ENCODE results near the gene DNASE1L2.

Gene DNASE1L2

DNA sequence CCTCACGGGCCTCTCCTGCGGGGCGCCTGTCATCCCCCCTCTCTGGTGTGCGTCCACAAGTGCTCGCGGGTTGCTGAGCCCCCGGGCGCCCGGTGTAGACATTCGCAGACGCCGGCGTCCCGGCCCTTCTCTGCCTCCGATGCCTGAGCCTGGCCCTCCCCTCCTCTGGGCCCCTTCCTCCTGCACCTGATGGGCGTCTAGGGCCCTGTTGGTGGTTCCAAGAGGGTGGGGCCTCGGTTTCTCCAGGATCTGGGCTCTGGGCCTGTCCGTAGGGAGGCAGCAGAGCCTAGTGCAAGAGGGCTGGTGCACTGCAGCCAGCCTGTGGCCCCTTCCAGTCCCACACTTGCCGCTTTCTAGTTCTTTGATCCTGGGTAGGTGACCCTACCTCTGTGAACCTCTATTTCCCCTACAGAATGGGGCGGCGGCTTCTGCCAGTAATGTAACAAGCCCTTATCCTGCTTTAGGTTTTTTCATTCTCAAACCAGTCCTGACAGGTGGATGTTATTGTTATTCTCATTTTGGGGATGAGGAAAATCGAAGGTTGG is 12.2 kb upstream of the DNASE1L2 start:
- DNase-seq (ENCODE audit: low read depth in 2 of 2) = no peak

DNA sequence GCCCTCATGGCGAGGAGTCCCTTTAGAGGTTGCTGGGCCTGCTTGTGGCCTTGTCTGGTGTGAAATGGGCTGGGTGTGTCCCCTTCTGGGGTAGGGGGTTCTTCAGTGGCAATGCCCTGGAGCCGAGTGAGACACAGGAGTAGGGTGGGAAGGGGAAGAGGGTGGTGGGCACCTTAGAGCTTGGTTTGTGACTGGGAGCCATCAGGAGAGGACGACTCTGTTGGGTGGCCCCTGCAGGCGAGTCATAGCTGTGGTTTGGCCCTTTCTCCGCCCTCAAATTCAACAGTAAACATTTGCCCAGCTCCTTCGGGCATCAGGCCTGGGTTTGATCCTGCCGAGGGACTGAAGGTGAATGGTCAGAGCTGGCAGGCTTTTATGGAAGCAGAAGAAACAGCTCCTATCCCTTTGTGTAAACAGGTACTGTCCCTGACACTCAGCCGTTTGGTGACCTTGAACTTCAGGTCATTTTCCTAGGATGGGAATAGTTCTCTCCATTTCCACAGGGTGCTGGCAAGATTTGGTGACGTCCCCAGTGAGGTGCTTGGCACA is 9.9 kb upstream of the DNASE1L2 start:
- DNase-seq (ENCODE audit: low read depth in 2 of 2) = no peak

DNA sequence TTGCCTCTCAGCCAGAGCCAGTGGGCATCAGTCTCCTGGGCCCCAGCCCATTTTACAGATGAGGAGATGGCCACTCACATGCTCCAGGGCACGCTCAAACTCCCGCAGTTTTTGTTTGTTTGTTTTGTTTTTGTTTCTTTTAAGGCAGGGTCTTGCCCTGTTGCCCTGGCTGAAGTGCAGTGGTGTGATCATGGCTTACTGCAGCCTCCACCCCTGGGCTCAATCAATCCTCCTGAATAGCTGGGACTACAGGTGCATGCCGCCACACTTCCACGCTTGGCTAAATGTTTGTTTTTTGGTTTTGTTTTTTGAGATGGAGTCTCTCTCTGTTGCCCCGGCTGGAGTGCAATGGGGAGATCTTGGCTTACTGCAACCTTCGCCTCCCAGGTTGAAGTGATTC is 9.3 kb upstream of the DNASE1L2 start:
- DNase-seq (ENCODE audit: low read depth in 2 of 2) = no peak

DNA sequence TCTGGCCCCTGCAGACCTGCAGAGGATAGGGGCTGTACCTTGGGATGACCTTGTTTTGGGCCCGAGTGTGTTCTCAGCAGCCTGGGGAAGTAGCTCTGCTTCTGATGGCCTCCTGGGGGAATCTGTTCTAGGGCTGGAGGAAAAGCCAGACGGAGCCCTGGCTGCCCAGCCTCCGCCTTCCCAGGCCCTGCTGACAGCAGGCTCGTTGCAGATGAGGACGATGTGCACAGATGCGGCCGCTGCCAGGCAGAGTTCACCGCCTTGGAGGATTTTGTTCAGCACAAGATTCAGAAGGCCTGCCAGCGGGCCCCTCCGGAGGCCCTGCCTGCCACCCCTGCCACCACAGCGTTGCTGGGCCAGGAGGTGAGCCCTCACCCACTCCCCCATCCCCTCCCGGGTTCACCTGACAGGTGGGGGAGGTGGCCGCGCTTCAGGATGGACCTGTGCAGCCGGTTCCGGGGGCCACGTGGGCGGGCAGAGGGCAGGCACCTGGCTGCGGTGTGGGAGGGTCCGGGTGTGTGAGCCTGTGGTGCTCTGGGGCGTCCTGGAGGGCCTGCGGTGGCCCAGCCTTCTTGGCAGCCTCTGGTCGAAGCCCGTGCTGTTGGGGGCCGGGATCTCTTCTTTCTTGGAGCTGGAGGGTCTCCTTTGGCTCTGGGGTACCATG is 8.0 kb upstream of the DNASE1L2 start:
- DNase-seq (ENCODE audit: low read depth in 2 of 2) = no peak

DNA sequence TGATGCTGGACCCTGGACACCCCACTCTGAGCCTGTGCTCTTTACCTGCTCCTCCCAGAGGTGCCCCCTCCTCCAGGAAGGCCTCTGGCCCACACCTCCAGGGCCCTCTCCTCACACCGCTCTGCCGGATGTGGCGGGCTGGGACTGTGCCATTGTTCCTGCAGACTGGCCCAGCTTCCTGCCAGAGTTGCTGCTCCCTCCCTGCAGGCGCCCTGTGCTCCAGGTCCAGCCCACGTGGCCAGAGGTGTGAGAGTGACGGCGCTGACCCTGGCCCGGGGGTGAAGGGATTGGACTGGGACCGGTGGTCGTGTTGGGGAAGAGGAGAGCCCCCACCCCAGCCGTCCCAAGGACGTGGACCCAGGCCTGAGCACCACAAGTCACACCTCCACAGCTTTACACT is 7.2 kb upstream of the DNASE1L2 start:
- DNase-seq (ENCODE audit: low read depth in 2 of 2) = no peak

DNA sequence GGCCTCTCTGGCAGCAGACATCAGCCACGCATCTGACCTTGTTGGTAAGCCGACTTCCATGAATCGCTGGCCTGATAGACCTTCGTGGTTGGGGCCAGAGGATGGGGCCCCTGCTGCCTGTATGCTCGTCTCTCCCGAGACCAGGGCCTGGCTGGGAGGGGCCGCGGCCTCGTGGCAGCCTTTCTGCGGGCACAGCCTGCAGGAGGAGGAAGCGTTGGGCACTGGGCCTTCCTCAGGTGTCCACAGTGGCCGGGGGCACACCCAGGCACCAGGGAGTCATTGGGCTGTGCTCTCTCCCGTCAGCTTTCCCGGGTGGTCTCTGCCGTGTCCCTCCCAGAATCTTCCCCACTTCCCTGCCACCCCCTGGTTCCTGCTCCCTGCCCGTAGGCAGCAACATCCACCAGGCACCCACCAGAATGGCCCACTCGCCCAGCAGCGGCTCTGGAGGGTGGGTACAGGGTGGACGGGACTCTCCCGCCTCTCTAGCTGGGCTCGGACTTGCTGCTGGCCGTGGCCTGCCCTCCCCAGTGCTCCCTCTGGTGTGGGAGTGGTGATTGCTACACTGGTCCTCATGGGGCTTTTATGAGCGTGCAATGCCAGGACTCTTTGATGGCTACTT is 6.5 kb upstream of the DNASE1L2 start:
- DNase-seq (ENCODE audit: low read depth in 2 of 2) = no peak

DNA sequence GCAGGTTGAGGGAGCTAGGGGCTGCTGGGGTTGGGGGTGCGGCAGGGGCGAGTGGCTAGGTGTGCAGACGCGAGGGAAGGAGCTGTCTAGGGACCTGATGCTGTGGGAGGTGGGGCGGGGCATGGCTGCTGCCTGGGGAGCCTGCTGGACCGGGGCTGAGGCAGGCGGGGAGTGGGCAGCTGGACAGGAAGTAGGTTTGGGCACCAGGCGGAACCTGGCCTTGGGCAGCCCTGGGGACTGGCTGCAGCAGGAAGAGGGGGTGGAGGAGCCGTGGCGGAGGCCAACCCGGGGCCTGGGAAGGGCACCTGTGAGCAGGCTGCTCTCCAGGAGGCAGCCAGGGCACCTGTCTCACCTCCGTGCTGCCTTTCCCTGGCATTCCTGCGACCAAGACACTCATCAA is 5.9 kb upstream of the DNASE1L2 start:
- DNase-seq (ENCODE audit: low read depth in 2 of 2) = no peak

DNA sequence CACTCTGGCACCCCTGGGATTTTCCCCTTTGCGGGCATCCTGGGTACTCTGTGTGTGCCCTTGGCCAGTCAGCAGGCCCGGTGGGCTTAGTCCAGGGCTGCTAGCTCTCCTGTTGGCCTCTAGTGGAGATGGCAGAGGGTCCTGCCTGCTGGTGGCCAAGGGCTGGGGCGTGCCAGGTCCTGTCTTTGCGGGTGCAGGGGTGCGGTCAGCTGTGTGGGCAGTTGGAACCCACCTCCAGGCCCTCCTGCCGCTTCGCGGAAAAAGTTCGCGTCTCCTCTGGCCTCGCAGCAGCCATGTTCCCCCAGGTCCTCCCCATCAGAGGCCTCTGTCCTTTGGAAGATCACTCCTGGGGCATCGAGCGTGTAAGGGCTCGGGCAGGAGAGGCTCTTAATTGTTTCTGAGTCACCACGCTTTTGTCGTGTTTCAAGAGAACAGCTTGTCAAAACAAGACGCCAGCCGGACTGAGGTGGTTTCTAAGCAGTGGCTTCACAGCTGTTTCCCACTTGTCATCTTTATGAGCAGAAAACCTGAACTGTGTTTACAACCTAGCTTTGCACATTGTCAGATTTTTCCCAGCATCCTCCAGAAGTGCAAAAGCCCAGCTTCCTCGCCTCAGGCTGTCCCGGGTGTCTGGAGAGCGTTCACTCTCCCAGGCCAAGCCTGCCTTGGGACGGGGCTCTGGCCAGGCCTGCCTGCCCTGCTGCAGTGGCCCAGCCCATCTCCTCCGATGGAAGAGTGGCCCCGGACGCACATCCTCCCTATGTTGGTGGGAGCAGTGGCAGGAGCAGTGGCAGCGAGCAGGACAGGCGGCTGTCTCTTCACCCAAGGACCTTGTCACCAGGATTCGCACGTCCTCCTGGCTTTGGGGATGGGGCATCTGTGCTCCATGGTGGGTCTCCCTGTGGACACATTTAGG is 5.0 kb upstream of the DNASE1L2 start:
- DNase-seq (ENCODE audit: low read depth in 2 of 2) = no peak

DNA sequence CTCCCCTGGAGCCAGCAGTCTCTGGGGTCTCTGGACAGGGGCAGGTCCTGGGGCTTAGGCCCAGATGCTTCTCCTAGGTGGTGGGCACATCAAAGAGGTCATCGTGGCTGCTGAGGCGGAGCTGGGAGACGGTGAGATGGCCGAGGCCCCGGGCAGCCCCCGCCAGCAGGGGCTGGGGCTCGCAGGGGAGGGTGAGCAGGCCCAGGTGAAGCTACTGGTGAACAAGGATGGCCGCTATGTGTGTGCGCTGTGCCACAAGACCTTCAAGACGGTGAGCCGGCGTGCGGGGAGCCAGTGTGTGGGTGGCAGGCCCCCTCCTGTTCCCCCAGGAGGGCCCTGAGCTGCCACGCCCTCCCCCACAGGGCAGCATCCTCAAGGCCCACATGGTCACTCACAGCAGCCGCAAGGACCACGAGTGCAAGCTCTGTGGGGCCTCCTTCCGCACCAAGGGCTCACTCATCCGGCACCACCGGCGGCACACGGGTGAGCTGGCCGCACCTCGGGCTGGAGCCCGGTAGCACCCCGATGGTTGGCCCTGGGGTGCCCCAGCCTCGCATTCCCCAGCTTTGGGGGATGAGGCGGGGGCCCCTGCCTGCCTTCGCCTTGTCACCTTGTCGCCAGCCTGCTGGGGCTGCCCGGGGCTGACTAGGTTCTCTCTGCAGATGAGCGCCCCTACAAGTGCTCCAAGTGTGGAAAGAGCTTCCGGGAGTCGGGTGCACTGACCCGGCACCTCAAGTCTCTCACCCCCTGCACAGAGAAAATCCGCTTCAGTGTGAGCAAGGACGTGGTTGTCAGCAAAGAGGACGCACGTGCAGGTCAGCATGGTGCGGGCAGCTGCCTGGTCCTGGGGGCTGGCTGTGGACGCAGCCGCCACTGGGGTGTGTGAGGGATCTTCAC is 3.9 kb upstream of the DNASE1L2 start:
- no peak for DNase-seq (ENCODE audit: low read depth in 2 of 2)

DNA sequence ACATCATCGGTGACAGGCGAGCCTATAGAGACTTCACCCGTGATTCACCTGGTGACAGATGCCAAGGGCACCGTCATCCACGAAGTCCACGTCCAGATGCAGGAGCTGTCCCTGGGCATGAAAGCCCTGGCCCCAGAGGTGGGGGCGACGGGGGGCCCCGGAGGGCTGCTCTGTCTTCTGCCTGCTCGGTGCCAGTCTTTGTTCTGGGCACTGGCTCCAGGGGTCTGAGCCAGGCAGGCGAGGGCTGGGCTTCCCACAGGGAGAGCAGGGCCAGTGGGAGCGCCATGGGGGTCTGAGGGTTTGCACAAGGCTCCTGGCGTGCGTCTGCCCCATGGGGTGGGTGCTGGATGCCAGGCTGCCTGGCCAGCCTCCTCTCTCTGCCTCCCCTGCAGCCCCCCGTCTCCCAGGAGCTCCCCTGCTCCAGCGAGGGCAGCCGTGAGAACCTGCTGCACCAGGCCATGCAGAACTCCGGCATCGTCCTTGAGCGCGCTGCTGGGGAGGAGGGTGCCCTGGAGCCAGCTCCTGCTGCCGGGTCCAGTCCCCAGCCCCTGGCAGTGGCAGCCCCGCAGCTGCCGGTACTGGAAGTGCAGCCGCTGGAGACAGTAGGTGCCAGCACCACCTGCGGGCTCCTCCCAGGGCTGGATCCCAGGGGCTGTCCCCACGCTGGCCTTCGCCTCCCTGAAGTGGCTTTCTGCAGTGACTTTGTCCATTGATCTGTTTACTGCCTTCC is 3.0 kb upstream of the DNASE1L2 start:
- DNase-seq (ENCODE audit: low read depth in 2 of 2) = no peak

DNA sequence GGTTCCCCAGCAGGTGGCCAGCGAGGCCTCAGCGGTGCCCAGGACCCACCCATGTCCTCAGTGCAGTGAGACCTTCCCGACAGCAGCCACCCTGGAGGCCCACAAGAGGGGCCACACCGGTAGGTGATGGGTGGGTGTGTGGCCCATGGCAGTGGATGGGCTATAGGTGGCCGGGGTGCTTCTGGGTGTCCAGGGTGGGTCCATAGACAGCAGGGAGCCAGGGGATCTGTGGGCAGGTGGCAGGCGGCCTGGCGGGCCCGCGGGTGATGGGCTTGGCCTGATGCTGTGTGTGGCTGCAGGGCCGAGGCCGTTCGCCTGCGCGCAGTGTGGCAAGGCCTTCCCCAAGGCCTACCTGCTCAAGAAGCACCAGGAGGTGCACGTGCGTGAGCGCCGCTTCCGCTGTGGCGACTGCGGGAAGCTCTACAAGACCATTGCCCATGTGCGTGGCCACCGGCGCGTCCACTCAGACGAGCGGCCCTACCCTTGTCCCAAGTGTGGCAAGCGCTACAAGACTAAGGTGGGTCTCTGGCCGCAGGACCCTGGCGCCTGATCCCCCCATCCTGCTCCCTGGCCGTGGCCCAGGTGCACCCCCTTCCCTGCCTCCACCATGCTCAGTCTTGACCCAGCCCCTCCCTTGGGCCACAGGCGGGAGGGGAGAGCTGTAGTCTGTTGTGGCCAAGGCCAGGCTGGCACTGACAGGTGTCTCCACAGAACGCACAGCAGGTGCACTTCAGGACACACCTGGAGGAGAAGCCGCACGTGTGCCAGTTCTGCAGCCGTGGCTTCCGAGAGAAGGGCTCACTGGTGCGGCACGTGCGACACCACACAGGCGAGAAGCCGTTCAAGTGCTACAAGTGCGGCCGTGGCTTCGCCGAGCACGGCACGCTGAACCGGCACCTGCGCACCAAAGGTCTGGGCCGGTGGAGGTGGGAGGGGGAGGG is 2.1 kb upstream of the DNASE1L2 start:
- no peak for DNase-seq (ENCODE audit: low read depth in 2 of 2)

DNA sequence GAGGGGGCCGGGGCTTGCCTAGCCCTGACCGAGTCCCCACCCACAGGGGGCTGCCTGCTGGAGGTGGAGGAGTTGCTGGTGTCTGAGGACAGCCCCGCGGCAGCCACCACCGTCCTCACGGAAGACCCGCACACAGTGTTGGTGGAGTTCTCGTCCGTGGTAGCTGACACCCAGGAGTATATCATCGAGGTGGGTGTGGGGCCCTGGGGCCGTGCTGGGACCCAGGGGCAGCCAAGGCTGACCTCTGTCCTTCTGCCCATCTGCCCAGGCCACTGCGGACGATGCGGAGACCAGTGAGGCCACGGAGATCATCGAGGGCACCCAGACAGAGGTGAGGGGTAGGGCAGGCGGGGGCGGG is 1.5 kb upstream of the DNASE1L2 start:
- DNase-seq (ENCODE audit: low read depth in 2 of 2) = no peak

DNA sequence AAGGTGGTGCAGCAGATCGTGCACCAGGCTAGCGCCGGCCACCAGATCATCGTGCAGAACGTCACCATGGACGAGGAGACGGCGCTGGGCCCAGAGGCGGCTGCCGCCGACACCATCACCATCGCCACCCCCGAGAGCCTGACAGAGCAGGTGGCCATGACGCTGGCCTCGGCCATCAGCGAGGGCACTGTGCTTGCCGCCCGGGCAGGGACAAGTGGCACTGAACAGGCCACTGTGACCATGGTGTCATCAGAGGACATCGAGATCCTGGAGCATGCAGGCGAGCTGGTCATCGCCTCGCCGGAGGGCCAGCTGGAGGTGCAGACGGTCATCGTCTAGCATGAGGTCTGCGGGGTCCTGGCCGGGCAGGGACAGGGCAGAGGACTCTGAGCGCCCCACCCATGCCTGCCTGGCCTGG is 1.0 kb upstream of the DNASE1L2 start:
- DNase-seq (ENCODE audit: low read depth in 2 of 2) = no peak

DNA sequence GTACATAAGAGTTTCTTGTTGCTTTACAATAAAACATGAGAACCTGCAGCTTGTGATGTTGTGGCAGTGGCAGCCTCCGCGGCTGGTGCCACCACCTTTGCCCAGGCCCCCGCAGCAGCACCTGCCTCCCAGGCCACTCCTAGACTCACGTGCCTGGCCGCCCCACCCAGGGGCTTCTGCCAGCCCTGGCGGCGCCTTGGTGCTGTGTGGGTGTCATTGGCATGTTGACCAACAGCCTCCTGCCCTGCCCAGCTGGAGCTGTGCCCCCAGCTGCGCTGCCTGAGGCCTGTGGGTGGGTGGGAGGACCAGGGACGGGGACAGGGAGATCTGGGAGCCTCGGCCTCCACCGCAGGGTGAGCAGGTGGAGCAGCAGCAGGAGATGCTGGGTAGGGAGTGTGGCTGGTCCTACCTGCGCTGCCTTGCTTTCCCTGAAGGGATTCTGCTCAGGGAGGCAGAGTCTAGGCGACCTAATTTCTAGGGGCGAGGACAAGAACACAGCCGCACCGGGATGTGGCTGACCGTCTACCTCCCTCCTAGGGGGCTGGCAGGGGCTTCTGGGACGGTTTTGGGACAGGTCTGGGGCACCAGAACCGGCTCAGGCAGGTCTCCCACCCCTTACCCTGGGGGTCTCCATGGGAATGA is 428 bp upstream of the DNASE1L2 start:
- no peak for DNase-seq (ENCODE audit: low read depth in 2 of 2)

DNA sequence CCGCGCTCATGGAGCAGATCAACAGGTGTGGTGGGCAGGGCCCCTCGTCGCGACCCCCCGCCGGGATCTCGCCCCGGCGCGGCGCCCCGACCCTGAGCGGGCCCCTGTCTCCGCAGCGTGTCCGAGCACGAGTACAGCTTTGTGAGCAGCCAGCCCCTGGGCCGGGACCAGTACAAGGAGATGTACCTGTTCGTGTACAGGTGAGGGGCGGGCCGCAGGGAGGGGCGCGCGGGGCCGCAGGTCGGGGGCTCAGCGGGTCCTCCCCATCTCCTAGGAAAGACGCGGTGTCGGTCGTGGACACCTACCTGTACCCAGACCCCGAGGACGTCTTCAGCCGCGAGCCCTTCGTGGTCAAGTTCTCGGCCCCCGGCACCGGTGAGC is 848 bp downstream of the DNASE1L2 start:
- DNase-seq (ENCODE audit: low read depth in 2 of 2) = no peak

DNA sequence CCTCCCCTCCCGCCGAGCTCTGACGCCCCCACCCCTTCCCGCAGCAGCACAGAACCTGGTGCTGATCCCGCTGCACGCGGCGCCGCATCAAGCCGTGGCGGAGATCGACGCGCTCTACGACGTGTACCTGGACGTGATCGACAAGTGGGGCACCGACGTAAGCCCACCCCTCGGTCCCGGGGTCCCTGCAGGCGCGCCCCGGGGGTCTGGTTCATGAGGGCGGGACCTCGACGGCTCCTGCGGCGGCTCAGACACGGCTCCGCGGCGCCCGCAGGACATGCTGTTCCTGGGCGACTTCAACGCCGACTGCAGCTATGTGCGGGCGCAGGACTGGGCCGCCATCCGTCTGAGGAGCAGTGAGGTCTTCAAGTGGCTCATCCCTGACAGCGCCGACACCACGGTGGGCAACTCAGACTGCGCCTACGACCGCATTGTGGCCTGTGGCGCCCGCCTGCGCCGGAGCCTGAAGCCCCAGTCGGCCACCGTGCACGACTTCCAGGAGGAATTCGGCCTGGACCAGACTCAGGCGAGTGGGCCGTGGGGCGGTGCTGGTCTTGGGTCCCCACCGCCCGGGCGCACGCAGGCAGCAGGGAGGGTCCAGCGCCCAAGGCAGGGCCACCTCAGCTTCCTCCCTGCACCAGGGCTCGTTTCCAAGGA is 1.4 kb downstream of the DNASE1L2 start:
- no peak for DNase-seq (ENCODE audit: low read depth in 2 of 2)

DNA sequence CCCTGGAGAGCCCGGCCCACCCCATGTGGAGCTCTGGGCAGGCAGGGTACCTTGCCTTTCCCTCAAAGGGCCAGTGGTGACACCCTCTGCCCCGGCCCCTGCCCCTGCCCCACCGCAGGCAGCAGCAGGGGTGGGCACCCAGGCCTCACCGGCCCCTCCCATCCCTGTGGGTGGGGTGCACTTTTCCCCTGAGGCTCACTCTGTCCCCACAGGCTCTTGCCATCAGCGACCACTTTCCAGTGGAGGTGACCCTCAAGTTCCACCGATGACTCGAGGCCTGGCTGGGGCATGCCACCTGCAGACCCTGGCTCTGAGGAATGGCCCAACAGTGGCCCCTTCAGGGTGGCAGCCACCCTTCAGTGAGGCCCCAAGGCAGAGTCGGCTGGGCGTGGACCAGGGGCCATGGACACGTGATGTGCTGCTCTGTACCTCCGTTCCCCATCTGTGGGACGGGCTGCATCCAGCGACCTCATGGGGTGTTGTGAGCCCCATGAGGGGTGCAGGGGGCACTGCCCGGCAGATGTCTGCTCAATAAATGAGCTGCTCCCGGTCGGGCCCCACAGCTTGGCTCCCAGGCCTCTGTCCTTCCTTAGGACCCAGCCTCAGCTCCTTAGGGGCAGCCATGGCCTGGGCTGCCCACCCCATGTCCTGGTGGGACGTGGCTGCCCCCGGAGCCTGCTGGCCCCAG is 2.0 kb downstream of the DNASE1L2 start:
- DNase-seq (ENCODE audit: low read depth in 2 of 2) = no peak

Measured in activated CD4-positive, alpha-beta T cell treated with anti-CD3 and anti-CD28 coated beads for 24 hours (primary cell).